Parathyroid adenoma (tissue), 2 donors: Measurements from ENCODE around the gene BPNT1.

Experiments
- H2AFZ ChIP-seq: fragments of 300-600 bp; sonication (generic); one replicate; pipeline ENCODE4 v1.7.0; 2017; ENCODE audit warnings: antibody characterized with exemption, mild to moderate bottlenecking
- H3K27ac ChIP-seq: fragments of 300-600 bp; sonication (generic); one replicate; pipeline ENCODE4 v1.7.0; 2017
- H3K27me3 ChIP-seq: fragments of 300-600 bp; sonication (generic); one replicate; pipeline ENCODE4 v1.7.0; 2017; ENCODE audit warnings: low read length; ENCODE audit not compliant: control insufficient read depth, insufficient read depth
- H3K36me3 ChIP-seq: fragments of 300-600 bp; sonication (generic); one replicate; pipeline ENCODE4 v1.7.0; 2017; ENCODE audit warnings: low read length; ENCODE audit not compliant: control insufficient read depth, insufficient read depth
- H3K4me1 ChIP-seq: fragments of 300-600 bp; sonication (generic); one replicate; pipeline ENCODE4 v1.7.0; 2017; ENCODE audit warnings: control low read depth
- H3K4me2 ChIP-seq: fragments of 300-600 bp; sonication (generic); one replicate; pipeline ENCODE4 v1.7.0; 2017; ENCODE audit warnings: low read length
- H3K4me3 ChIP-seq: fragments of 300-600 bp; sonication (generic); one replicate; pipeline ENCODE4 v1.7.0; 2017; ENCODE audit warnings: low read depth, low read length
- H3K79me2 ChIP-seq: fragments of 300-600 bp; sonication (generic); one replicate; pipeline ENCODE4 v1.7.0; 2017; ENCODE audit warnings: control low read depth
- H3K9ac ChIP-seq: fragments of 300-600 bp; sonication (generic); one replicate; pipeline ENCODE4 v1.7.0; 2017; ENCODE audit warnings: mild to moderate bottlenecking
- H3K9me3 ChIP-seq: fragments of 300-600 bp; sonication (generic); one replicate; pipeline ENCODE4 v1.7.0; 2017; ENCODE audit warnings: low read length; ENCODE audit not compliant: control insufficient read depth
- TF ChIP-seq, protein P1 (sequence below): fragments of 300-600 bp; sonication (generic); IDR thresholded peaks from one replicate; pipeline ENCODE4 v1.7.0; 2017; ENCODE audit warnings: antibody characterized with exemption, mild to moderate bottlenecking
- donor health status: primary hyperparathyroidism.

Gene BPNT1

GRCh38 chr1:220077887-220078286 lies 11.7 kb downstream of the BPNT1 start:
- no peak overlapping the region for H3K4me3 ChIP-seq
- H3K79me2 ChIP-seq = no peaks in the 10 kb centered on the region
- TF ChIP-seq, protein P1, sequence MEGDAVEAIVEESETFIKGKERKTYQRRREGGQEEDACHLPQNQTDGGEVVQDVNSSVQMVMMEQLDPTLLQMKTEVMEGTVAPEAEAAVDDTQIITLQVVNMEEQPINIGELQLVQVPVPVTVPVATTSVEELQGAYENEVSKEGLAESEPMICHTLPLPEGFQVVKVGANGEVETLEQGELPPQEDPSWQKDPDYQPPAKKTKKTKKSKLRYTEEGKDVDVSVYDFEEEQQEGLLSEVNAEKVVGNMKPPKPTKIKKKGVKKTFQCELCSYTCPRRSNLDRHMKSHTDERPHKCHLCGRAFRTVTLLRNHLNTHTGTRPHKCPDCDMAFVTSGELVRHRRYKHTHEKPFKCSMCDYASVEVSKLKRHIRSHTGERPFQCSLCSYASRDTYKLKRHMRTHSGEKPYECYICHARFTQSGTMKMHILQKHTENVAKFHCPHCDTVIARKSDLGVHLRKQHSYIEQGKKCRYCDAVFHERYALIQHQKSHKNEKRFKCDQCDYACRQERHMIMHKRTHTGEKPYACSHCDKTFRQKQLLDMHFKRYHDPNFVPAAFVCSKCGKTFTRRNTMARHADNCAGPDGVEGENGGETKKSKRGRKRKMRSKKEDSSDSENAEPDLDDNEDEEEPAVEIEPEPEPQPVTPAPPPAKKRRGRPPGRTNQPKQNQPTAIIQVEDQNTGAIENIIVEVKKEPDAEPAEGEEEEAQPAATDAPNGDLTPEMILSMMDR = no peak
- no peaks in the 10 kb centered on the region for H3K4me1 ChIP-seq
- H3K27me3 ChIP-seq = no peaks in the 10 kb centered on the region
- no peak overlapping the region for H3K4me2 ChIP-seq
- no peak overlapping the region for H3K27ac ChIP-seq
- no peaks in the 10 kb centered on the region for H3K9me3 ChIP-seq
- H2AFZ ChIP-seq = no peak overlapping the region
- H3K9ac ChIP-seq = no peak overlapping the region
- H3K36me3 ChIP-seq = no peaks in the 10 kb centered on the region

DNA sequence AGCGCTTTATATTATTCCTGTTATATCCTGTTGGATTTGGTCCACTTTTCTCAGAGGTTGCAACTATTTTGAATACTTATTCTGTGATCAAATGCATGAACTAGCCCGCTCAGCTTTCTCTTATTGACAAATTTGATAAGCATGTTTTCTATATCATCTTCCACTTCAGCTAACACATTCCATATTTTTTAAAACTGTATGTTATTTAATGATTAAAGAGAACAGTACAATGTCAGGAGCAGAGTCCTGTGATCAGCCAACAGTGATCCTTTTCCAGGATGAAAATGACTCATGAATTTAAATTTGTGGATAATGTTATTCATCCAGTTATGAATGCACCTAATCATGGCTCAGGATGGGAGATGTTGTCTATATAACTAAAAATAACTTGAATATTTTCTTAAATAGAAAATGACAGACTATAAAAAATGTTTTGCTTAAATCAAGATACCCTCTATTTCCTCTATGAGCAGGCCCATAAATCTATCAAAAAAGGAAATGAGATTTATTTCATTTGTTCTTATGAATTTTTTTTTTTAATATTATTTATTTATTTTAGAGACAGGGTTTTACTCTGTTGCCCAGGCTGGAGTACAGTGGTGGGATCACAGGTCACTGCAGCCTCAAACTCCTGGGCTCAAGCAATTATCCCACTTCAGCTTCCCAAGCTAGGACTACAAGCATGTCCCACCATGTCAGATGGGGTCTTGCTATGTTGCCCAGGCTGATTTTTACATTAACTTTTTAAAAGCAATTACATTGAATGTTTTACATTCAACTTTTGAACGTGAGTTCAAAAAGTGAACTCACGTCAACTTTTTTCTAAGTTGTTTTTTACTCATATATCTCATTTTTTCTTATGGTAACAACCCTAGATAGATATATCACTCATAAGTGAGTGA lies 12.5 kb downstream of the BPNT1 start:
- H3K4me1 ChIP-seq = no peaks in the 10 kb centered on the region
- H3K27me3 ChIP-seq = no peaks in the 10 kb centered on the region
- H3K4me2 ChIP-seq = no peak overlapping the region
- no peaks in the 10 kb centered on the region for H3K79me2 ChIP-seq
- H2AFZ ChIP-seq = no peak overlapping the region
- H3K36me3 ChIP-seq = no peaks in the 10 kb centered on the region
- no peaks in the 10 kb centered on the region for H3K9me3 ChIP-seq
- TF ChIP-seq, protein P1 = no peak
- H3K9ac ChIP-seq = no peak overlapping the region
- H3K27ac ChIP-seq = no peak overlapping the region
- no peak overlapping the region for H3K4me3 ChIP-seq

GRCh38 chr1:220067269-220068204 lies 22.1 kb downstream of the BPNT1 start:
- H3K4me3 ChIP-seq = no peak overlapping the region
- no peak overlapping the region for H2AFZ ChIP-seq
- H3K9me3 ChIP-seq = no peaks in the 10 kb centered on the region
- H3K27me3 ChIP-seq = no peaks in the 10 kb centered on the region
- TF ChIP-seq, protein P1 = no peak
- H3K27ac ChIP-seq = no peak overlapping the region
- no peaks in the 10 kb centered on the region for H3K4me1 ChIP-seq
- H3K79me2 ChIP-seq = no peaks in the 10 kb centered on the region
- H3K4me2 ChIP-seq = no peak overlapping the region
- no peak overlapping the region for H3K9ac ChIP-seq
- no peaks in the 10 kb centered on the region for H3K36me3 ChIP-seq

- H3K9ac ChIP-seq = no peak overlapping the region
- no peak overlapping the region for H3K4me2 ChIP-seq
- no peaks in the 10 kb centered on the region for H3K27me3 ChIP-seq
- H3K27ac ChIP-seq = no peak overlapping the region
- no peaks in the 10 kb centered on the region for H3K9me3 ChIP-seq
- H3K4me1 ChIP-seq = no peaks in the 10 kb centered on the region
- no peak overlapping the region for H3K4me3 ChIP-seq
- no peaks in the 10 kb centered on the region for H3K36me3 ChIP-seq
- no peak overlapping the region for H2AFZ ChIP-seq
- H3K79me2 ChIP-seq = no peaks in the 10 kb centered on the region
- TF ChIP-seq, protein P1 = no peak
Observed at GRCh38 chr1:220062629-220063028, 27.0 kb downstream of the BPNT1 start.
